Measurements from ENCODE around the gene TEX53.

Gene TEX53

DNA sequence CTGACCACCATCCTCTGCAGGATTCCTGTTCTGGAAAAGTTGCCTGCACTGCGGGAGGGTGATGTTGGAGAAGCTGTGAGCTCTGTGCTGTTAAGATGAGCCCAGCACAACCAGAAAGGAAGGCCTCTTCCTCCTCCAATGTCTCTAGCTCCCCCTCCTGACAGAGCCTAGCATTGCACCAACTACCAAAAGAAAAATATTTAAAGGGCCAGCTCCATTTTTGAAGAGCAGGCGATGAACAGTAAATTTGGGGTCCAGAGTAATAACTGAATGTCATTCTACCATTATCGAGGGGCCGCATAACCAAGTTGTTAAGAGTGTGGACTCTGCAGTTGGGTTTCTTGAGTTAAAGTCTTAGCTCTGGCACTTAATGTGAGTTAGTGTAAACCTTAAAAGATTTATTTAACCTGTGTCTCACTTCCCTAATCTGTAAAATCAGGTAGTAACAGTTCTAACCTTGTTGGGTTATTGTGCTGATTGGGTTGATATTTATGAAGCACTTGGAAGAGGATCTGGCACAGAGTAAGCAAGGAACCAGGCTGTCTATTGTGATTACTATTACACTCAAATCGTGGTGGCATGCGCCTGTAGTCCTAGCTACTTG, 3.9 kb downstream of the TEX53 start:
- no peak for TF ChIP-seq EZH2phosphoT487 (IDR thresholded peaks at IDR 0.05; ENCODE audit: low read depth)
- TF ChIP-seq, protein P1, sequence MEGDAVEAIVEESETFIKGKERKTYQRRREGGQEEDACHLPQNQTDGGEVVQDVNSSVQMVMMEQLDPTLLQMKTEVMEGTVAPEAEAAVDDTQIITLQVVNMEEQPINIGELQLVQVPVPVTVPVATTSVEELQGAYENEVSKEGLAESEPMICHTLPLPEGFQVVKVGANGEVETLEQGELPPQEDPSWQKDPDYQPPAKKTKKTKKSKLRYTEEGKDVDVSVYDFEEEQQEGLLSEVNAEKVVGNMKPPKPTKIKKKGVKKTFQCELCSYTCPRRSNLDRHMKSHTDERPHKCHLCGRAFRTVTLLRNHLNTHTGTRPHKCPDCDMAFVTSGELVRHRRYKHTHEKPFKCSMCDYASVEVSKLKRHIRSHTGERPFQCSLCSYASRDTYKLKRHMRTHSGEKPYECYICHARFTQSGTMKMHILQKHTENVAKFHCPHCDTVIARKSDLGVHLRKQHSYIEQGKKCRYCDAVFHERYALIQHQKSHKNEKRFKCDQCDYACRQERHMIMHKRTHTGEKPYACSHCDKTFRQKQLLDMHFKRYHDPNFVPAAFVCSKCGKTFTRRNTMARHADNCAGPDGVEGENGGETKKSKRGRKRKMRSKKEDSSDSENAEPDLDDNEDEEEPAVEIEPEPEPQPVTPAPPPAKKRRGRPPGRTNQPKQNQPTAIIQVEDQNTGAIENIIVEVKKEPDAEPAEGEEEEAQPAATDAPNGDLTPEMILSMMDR (IDR thresholded peaks at IDR 0.05; ENCODE audit: low read depth, low read length): peak; percentile 91
- peaks cover 22% of the 10 kb centered on the region for H3K36me3 ChIP-seq (replicated peaks; ENCODE audit: low read depth, low read length)
- no peak overlapping the region for H2AFZ ChIP-seq (ENCODE audit: low read depth, low read length)
- no peaks in the 10 kb centered on the region for H3K27me3 ChIP-seq (ENCODE audit: low read depth, low read length)
- no peaks in the 10 kb centered on the region for H3K9me3 ChIP-seq (ENCODE audit: insufficient read depth, low read length)
- H3K4me2 ChIP-seq (ENCODE audit: low read length): no peak overlapping the region
- peaks cover 16% of the 10 kb centered on the region for H3K4me1 ChIP-seq (ENCODE audit: low read length)
- H3K79me2 ChIP-seq (ENCODE audit: low read length): no peaks in the 10 kb centered on the region
- H3K4me3 ChIP-seq (ENCODE audit: low read length): no peak overlapping the region
- no peak overlapping the region for H3K9ac ChIP-seq (ENCODE audit: low read length)
- no peaks in the 10 kb centered on the region for H4K20me1 ChIP-seq (ENCODE audit: insufficient read depth, low read length)
- peak overlapping the region; percentile 15; the same call in 1 of the 2 replicates for H3K27ac ChIP-seq (ENCODE audit: low read length)

DNA sequence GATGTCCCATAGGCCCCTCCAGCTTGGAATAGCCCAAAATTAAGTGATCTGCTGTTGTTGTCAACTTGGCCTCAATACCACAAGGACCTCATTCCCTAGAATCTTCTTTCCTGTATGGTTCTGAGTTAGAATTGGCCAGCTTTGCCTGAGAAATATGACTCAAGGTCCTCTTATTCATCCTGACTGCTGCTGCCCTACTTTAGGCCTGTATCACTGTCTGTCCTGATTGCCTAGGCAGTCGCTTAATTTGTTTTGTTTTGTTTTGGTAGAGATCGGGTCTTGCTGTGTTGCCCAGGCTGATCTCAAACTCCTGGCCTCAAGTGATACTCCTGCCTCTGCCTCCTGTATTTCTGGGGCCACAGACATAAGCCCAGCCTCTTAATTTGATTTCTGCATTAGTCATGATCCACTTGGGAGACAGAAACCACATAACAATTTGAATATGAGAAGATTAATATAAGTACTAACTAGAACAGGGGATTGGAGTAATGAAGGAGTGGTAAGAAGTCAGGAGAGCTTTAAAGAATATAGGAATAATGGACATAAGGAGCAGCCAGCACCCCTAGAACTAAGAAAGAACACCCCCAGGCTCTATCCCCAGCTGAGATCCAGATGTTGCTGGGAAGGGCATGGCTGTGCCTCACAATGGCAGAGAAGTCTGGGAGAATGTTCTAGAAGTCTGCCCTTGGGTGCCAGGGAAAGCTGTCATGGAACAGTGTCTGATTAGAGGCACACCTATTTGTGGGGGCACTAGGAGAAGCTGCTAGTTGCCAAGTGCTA, 4.6 kb downstream of the TEX53 start:
- Histone ChIP-seq H2AFZ (ENCODE audit: low read depth, low read length) (no peak overlapping the region), H3K4me2 (ENCODE audit: low read length) (no peak overlapping the region), H3K4me1 (ENCODE audit: low read length) (peaks cover 16% of the 10 kb centered on the region), H3K79me2 (ENCODE audit: low read length) (no peaks in the 10 kb centered on the region), H3K27ac (ENCODE audit: low read length) (peak overlapping the region; percentile 15), H3K27me3 (ENCODE audit: low read depth, low read length) (no peaks in the 10 kb centered on the region), H4K20me1 (ENCODE audit: insufficient read depth, low read length) (no peaks in the 10 kb centered on the region), H3K9ac (ENCODE audit: low read length) (no peak overlapping the region), H3K4me3 (ENCODE audit: low read length) (no peak overlapping the region), H3K36me3 (replicated peaks; ENCODE audit: low read depth, low read length) (peaks cover 22% of the 10 kb centered on the region), H3K9me3 (ENCODE audit: insufficient read depth, low read length) (no peaks in the 10 kb centered on the region)
- TF ChIP-seq, protein P1 (IDR thresholded peaks at IDR 0.05; ENCODE audit: low read depth, low read length): no peak
- TF ChIP-seq EZH2phosphoT487 (IDR thresholded peaks at IDR 0.05; ENCODE audit: low read depth): no peak

DNA sequence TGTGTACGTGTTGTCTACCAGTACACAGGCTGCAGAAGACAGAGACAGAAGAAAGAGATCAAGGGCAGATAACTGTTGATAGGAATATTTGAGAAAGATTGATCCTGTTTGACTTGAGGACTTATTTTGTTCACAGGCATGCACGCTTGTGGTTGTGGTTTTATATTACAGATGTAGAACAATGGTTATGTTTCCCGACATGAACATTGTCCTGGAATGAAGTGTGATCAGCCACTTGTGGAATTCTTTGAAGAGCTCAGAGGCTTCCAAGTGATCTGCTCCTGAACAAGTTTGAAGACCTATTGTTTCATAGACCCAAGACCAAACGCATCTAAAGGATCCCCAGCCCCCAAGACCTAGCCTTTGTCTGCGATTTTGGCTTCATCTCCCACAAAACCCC, 13.7 kb downstream of the TEX53 start:
- Histone ChIP-seq H3K4me2 (ENCODE audit: low read length) (no peak overlapping the region), H3K79me2 (ENCODE audit: low read length) (no peaks in the 10 kb centered on the region), H3K27me3 (ENCODE audit: low read depth, low read length) (no peaks in the 10 kb centered on the region), H2AFZ (ENCODE audit: low read depth, low read length) (no peak overlapping the region), H3K4me3 (ENCODE audit: low read length) (no peak overlapping the region), H3K9me3 (ENCODE audit: insufficient read depth, low read length) (no peaks in the 10 kb centered on the region), H4K20me1 (ENCODE audit: insufficient read depth, low read length) (0 out of 2 replicates have a peak, but pooled peaks cover 6% of the 10 kb centered on the region), H3K9ac (ENCODE audit: low read length) (no peak overlapping the region), H3K36me3 (replicated peaks; ENCODE audit: low read depth, low read length) (peaks cover 72% of the 10 kb centered on the region), H3K4me1 (ENCODE audit: low read length) (no peaks in the 10 kb centered on the region), H3K27ac (ENCODE audit: low read length) (no peak overlapping the region)
- no peak for TF ChIP-seq EZH2phosphoT487 (IDR thresholded peaks at IDR 0.05; ENCODE audit: low read depth)
- TF ChIP-seq, protein P1 (IDR thresholded peaks at IDR 0.05; ENCODE audit: low read depth, low read length): no peak

DNA sequence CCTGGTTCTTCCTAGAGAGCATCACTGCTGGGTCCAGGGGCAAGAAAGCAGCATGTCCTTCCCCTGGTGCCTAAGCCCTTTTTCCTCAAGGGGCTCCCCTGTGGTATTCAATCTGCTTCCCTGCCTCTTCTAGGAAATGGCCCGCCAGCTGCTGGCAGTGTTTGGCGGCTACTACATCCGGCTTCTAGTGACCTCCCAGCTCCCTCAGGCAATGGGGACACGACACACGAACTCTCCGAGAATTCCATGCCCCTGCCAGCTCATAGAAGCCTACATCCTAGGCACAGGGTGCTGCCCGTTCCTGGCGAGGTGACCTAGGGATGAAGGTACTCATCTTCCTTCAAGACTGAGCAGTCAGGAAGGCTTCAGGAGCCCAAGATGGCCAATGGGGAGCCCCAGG, 14.6 kb downstream of the TEX53 start:
- Histone ChIP-seq H2AFZ (ENCODE audit: low read depth, low read length) (no peak overlapping the region), H3K4me1 (ENCODE audit: low read length) (no peaks in the 10 kb centered on the region), H3K36me3 (replicated peaks; ENCODE audit: low read depth, low read length) (peaks cover 80% of the 10 kb centered on the region), H4K20me1 (ENCODE audit: insufficient read depth, low read length) (0 out of 2 replicates have a peak, but pooled peaks cover 6% of the 10 kb centered on the region), H3K9ac (ENCODE audit: low read length) (no peak overlapping the region), H3K4me3 (ENCODE audit: low read length) (no peak overlapping the region), H3K4me2 (ENCODE audit: low read length) (no peak overlapping the region), H3K9me3 (ENCODE audit: insufficient read depth, low read length) (no peaks in the 10 kb centered on the region), H3K27ac (ENCODE audit: low read length) (no peak overlapping the region), H3K79me2 (ENCODE audit: low read length) (no peaks in the 10 kb centered on the region), H3K27me3 (ENCODE audit: low read depth, low read length) (no peaks in the 10 kb centered on the region)
- no peak for TF ChIP-seq EZH2phosphoT487 (IDR thresholded peaks at IDR 0.05; ENCODE audit: low read depth)
- TF ChIP-seq, protein P1 (IDR thresholded peaks at IDR 0.05; ENCODE audit: low read depth, low read length): no peak

All from OCI-LY3 (cell line).